Activated naive CD8-positive, alpha-beta T cell treated with anti-CD3 and anti-CD28 coated beads for 36 hours (primary cell): ENCODE results near the gene SCRT2. TPM values are rescaled to one million over a fixed set of nuclear protein-coding genes. Genes with fewer than 3 reads are reported as not detected.

Experiments
- DNase-seq: peaks from one replicate; pipeline ENCODE4 v3.0.0; 2021
- H3K27ac Mint-ChIP-seq: one replicate; pipeline ENCODE4 v1.8.0; 2022; ENCODE audit warnings: mild to moderate bottlenecking, moderate library complexity, mixed read lengths
- H3K27me3 Mint-ChIP-seq: one replicate; pipeline ENCODE4 v1.8.0; 2022; ENCODE audit warnings: mild to moderate bottlenecking, mixed read lengths
- H3K36me3 Mint-ChIP-seq: one replicate; pipeline ENCODE4 v1.8.0; 2021; ENCODE audit warnings: mild to moderate bottlenecking, mixed read lengths
- H3K4me1 Mint-ChIP-seq: one replicate; pipeline ENCODE4 v1.8.0; 2021; ENCODE audit warnings: mixed read lengths
- H3K4me3 Mint-ChIP-seq: one replicate; pipeline ENCODE4 v1.8.0; 2022; ENCODE audit warnings: mild to moderate bottlenecking, moderate library complexity, mixed read lengths
- H3K9me3 Mint-ChIP-seq: one replicate; pipeline ENCODE4 v1.8.0; 2022; ENCODE audit warnings: mixed read lengths
- total RNA-seq, 2 experiments: library from RNA; stranded (reverse); gene quantifications; one replicate each; pipeline ENCODE4 v1.2.3, GENCODE V29; 2021

The SCRT2 gene
- total RNA-seq, 2 experiments from 2014 or later = not detected

- no peak overlapping the region for H3K27ac Mint-ChIP-seq
- DNase-seq = no peak
- H3K4me1 Mint-ChIP-seq = peaks cover 21% of the 10 kb centered on the region
- H3K4me3 Mint-ChIP-seq = no peak overlapping the region
- peaks cover 41% of the 10 kb centered on the region for H3K27me3 Mint-ChIP-seq
- H3K36me3 Mint-ChIP-seq = peaks cover 6% of the 10 kb centered on the region
- H3K9me3 Mint-ChIP-seq = no peaks in the 10 kb centered on the region
Measured at GRCh38 chr20:655726-656624, 19.6 kb downstream of the SCRT2 start.

- Mint-ChIP-seq H3K9me3 (no peaks in the 10 kb centered on the region), H3K4me1 (peaks cover 18% of the 10 kb centered on the region), H3K27ac (no peak overlapping the region), H3K36me3 (peaks cover 13% of the 10 kb centered on the region), H3K4me3 (no peak overlapping the region), H3K27me3 (peaks cover 25% of the 10 kb centered on the region)
- no peak for DNase-seq
Measured at GRCh38 chr20:654417-654750, 21.2 kb downstream of the SCRT2 start.

- Mint-ChIP-seq H3K4me1 (peaks cover 18% of the 10 kb centered on the region), H3K27ac (no peak overlapping the region), H3K27me3 (peaks cover 21% of the 10 kb centered on the region), H3K9me3 (no peaks in the 10 kb centered on the region), H3K4me3 (peak overlapping the region; percentile 73), H3K36me3 (peaks cover 16% of the 10 kb centered on the region)
- no peak for DNase-seq
Measured at GRCh38 chr20:653590-654416, 21.8 kb downstream of the SCRT2 start.

GRCh38 chr20:653110-653589, 22.5 kb downstream of the SCRT2 start, which contains the start of gene SRXN1:
TSS of gene SRXN1 (minus strand) at chr20:653200. CDS start at chr20:653185, 15 bp downstream.
- Mint-ChIP-seq H3K4me1 (peaks cover 18% of the 10 kb centered on the region), H3K36me3 (peaks cover 23% of the 10 kb centered on the region), H3K4me3 (peak within 1 kb of the TSS; percentile 85), H3K27me3 (peaks cover 14% of the 10 kb centered on the region), H3K27ac (peak within 1 kb of the TSS; percentile 74), H3K9me3 (no peaks in the 10 kb centered on the region)
- DNase-seq = peak; percentile 89

GRCh38 chr20:652615-653109, 22.9 kb downstream of the SCRT2 start:
- no peak for DNase-seq
- H3K4me1 Mint-ChIP-seq = peaks cover 18% of the 10 kb centered on the region
- peak overlapping the region; percentile 85 for H3K4me3 Mint-ChIP-seq
- peaks cover 27% of the 10 kb centered on the region for H3K36me3 Mint-ChIP-seq
- H3K9me3 Mint-ChIP-seq = no peaks in the 10 kb centered on the region
- peak overlapping the region; percentile 74 for H3K27ac Mint-ChIP-seq
- peaks cover 11% of the 10 kb centered on the region for H3K27me3 Mint-ChIP-seq

- Mint-ChIP-seq H3K4me1 (peaks cover 18% of the 10 kb centered on the region), H3K4me3 (peak overlapping the region; percentile 85), H3K27ac (peak overlapping the region; percentile 74), H3K27me3 (peaks cover 11% of the 10 kb centered on the region), H3K36me3 (peaks cover 34% of the 10 kb centered on the region), H3K9me3 (no peaks in the 10 kb centered on the region)
- DNase-seq = no peak
Measured at GRCh38 chr20:651713-652614, 23.6 kb downstream of the SCRT2 start.

GRCh38 chr20:650954-651353, 24.6 kb downstream of the SCRT2 start:
- H3K36me3 Mint-ChIP-seq = peaks cover 39% of the 10 kb centered on the region
- H3K9me3 Mint-ChIP-seq = no peaks in the 10 kb centered on the region
- no peak overlapping the region for H3K27ac Mint-ChIP-seq
- DNase-seq = no peak
- peaks cover 11% of the 10 kb centered on the region for H3K27me3 Mint-ChIP-seq
- peak overlapping the region; percentile 12 for H3K4me3 Mint-ChIP-seq
- peaks cover 18% of the 10 kb centered on the region for H3K4me1 Mint-ChIP-seq

- H3K4me1 Mint-ChIP-seq = peaks cover 18% of the 10 kb centered on the region
- peaks cover 39% of the 10 kb centered on the region for H3K36me3 Mint-ChIP-seq
- no peak overlapping the region for H3K4me3 Mint-ChIP-seq
- DNase-seq = no peak
- H3K27me3 Mint-ChIP-seq = peaks cover 14% of the 10 kb centered on the region
- no peak overlapping the region for H3K27ac Mint-ChIP-seq
- no peaks in the 10 kb centered on the region for H3K9me3 Mint-ChIP-seq
Measured at GRCh38 chr20:650281-650680, 25.3 kb downstream of the SCRT2 start.

- H3K9me3 Mint-ChIP-seq = no peaks in the 10 kb centered on the region
- DNase-seq = no peak
- peaks cover 39% of the 10 kb centered on the region for H3K36me3 Mint-ChIP-seq
- no peak overlapping the region for H3K27ac Mint-ChIP-seq
- H3K4me3 Mint-ChIP-seq = no peak overlapping the region
- peaks cover 20% of the 10 kb centered on the region for H3K27me3 Mint-ChIP-seq
- peaks cover 10% of the 10 kb centered on the region for H3K4me1 Mint-ChIP-seq
Measured at GRCh38 chr20:647479-648019, 28.1 kb downstream of the SCRT2 start.

- Mint-ChIP-seq H3K4me3 (no peak overlapping the region), H3K4me1 (peaks cover 4% of the 10 kb centered on the region), H3K27me3 (peaks cover 21% of the 10 kb centered on the region), H3K27ac (no peak overlapping the region), H3K9me3 (no peaks in the 10 kb centered on the region), H3K36me3 (peaks cover 37% of the 10 kb centered on the region)
- no peak for DNase-seq
Measured at GRCh38 chr20:646868-647233, 28.8 kb downstream of the SCRT2 start.

- H3K36me3 Mint-ChIP-seq = peaks cover 33% of the 10 kb centered on the region
- peaks cover 2% of the 10 kb centered on the region for H3K4me1 Mint-ChIP-seq
- H3K9me3 Mint-ChIP-seq = no peaks in the 10 kb centered on the region
Measured at GRCh38 chr20:646107-646867, 29.3 kb downstream of the SCRT2 start.

GRCh38 chr20:645318-646106, 30.1 kb downstream of the SCRT2 start:
- H3K4me1 Mint-ChIP-seq = peaks cover 2% of the 10 kb centered on the region
- peaks cover 29% of the 10 kb centered on the region for H3K27me3 Mint-ChIP-seq
- peaks cover 33% of the 10 kb centered on the region for H3K36me3 Mint-ChIP-seq
- peak; percentile 73 for DNase-seq
- H3K4me3 Mint-ChIP-seq = no peak overlapping the region
- H3K27ac Mint-ChIP-seq = no peak overlapping the region
- H3K9me3 Mint-ChIP-seq = no peaks in the 10 kb centered on the region

More at GRCh38 chr20:646107-646867, 29.3 kb downstream of the SCRT2 start:
- no peak for DNase-seq
- Mint-ChIP-seq H3K27ac (no peak overlapping the region), H3K27me3 (peaks cover 24% of the 10 kb centered on the region), H3K4me3 (no peak overlapping the region)
